Measurements from ENCODE around the gene TBX18. TPM values are rescaled to one million over a fixed set of nuclear protein-coding genes. Genes with fewer than 3 reads are reported as not detected.

The TBX18 gene
- total RNA-seq (2022) (0.39 and 0.42 TPM in 2 replicates), Bru-seq, nascent RNA (percentile 21 among the genes with signal in this experiment), BruChase-seq, experiment 1, labeled RNA remaining after a 6-hour chase (percentile 17 among the genes with signal in this experiment), BruChase-seq, experiment 2, labeled RNA remaining after a 2-hour chase (percentile 22 among the genes with signal in this experiment)
- long read RNA-seq, partial matches to known transcripts = 0 of 1 reads
- long read RNA-seq, other reads (novel, unspliced or antisense) = 1 of 1 reads

DNA sequence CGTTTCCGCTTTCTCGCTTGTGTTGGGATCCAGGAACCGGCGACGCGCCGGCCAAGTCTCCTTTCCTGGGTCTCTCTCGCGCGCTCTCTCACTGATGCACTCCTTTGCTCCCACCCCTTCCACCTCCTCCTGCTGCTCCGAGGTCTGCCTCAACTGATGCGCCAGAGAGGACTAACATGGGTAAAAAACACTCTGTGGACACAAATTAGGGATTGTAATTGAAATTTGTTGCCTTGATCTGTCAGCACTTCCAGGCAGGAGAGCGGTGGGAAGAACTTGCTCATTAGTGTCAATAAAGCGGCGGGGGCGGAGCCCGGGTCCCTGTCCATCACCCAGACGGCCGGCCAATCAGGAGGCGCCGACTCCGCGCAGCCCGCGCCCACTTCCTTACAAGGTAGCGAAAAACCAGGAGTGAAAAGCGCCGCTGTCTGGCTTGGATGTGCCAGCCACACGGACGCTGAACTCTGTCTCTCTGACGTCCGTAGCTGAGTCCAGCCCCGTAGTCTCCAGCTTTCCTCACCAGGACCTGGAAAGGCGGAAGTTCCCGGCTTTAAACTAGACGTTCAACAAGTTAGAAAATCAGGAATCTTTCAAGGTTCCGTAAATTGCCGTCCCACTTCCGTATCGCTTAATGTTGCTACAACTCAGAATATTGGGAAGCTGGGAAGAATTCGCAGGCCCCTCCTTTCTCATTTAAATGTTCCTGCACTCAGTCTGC, at the start of gene TBX18:
Gene TBX18, minus strand, starts transcription at position 267 of the 718 bp plus-strand sequence. CDS start 417 bp downstream, outside the sequence.
- no TSS peak for BruUV-seq (replicated peaks)
- DNase-seq (ENCODE audit: unreplicated experiment) = no peak
- peaks cover 4% of the 10 kb centered on the region for H3K4me1 Mint-ChIP-seq (ENCODE audit: insufficient read depth, unreplicated experiment)
- no peak within 1 kb of the TSS for H3K27ac Mint-ChIP-seq (ENCODE audit: low read depth, unreplicated experiment)
- ChIA-PET CTCF (no interaction called here), POLR2A (no interaction called here)
- no peaks in the 10 kb centered on the region for H3K27me3 Mint-ChIP-seq (ENCODE audit: insufficient read depth, unreplicated experiment)
- TF ChIP-seq, protein P1, sequence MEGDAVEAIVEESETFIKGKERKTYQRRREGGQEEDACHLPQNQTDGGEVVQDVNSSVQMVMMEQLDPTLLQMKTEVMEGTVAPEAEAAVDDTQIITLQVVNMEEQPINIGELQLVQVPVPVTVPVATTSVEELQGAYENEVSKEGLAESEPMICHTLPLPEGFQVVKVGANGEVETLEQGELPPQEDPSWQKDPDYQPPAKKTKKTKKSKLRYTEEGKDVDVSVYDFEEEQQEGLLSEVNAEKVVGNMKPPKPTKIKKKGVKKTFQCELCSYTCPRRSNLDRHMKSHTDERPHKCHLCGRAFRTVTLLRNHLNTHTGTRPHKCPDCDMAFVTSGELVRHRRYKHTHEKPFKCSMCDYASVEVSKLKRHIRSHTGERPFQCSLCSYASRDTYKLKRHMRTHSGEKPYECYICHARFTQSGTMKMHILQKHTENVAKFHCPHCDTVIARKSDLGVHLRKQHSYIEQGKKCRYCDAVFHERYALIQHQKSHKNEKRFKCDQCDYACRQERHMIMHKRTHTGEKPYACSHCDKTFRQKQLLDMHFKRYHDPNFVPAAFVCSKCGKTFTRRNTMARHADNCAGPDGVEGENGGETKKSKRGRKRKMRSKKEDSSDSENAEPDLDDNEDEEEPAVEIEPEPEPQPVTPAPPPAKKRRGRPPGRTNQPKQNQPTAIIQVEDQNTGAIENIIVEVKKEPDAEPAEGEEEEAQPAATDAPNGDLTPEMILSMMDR (IDR thresholded peaks at IDR 0.05; ENCODE audit: unreplicated experiment) = no peak
- no peak within 1 kb of the TSS for H3K4me3 Mint-ChIP-seq (ENCODE audit: unreplicated experiment)
- no peaks in the 10 kb centered on the region for H3K36me3 Mint-ChIP-seq (ENCODE audit: insufficient read depth, unreplicated experiment)
- H3K9me3 Mint-ChIP-seq (ENCODE audit: unreplicated experiment) = no peaks in the 10 kb centered on the region
- intact Hi-C loops (cut with micrococcal nuclease) = no loop called here

DNA sequence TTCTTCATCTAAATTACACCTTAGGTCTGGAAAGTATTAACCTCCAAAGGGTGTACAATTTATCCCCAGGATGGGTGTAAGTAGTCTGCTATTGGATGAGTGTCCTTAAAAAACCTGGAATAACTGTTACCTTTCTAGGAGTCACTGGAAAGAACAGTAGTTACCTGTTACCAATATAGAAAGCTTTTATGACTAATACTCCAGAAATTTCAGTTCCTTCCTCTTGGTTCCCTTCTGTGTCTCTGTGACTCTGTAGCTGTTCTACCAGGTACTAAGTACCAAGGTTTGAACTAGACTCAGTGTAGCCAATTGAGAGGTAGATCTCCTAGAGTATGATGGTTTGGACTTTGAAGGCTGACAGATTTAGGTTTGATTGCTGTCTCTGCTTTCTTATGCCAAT, 47.0 kb upstream of the TBX18 start:
- intact Hi-C loops (cut with micrococcal nuclease) = no loop called here
- Mint-ChIP-seq H3K4me1 (ENCODE audit: insufficient read depth, unreplicated experiment) (peaks cover 20% of the 10 kb centered on the region), H3K4me3 (ENCODE audit: unreplicated experiment) (no peak overlapping the region), H3K36me3 (ENCODE audit: insufficient read depth, unreplicated experiment) (no peaks in the 10 kb centered on the region), H3K9me3 (ENCODE audit: unreplicated experiment) (no peaks in the 10 kb centered on the region), H3K27me3 (ENCODE audit: insufficient read depth, unreplicated experiment) (no peaks in the 10 kb centered on the region), H3K27ac (ENCODE audit: low read depth, unreplicated experiment) (no peak overlapping the region)
- ChIA-PET POLR2A (interaction anchor here (1.0 kb wide), 1 partner anchor 9 kb away, joined by 3 read pairs; no protein-coding TSS in a partner anchor), CTCF (no interaction called here)
- TF ChIP-seq, protein P1 (IDR thresholded peaks at IDR 0.05; ENCODE audit: unreplicated experiment) = no peak
- BruUV-seq (replicated peaks) = no TSS peak
- DNase-seq (ENCODE audit: unreplicated experiment) = no peak

DNA sequence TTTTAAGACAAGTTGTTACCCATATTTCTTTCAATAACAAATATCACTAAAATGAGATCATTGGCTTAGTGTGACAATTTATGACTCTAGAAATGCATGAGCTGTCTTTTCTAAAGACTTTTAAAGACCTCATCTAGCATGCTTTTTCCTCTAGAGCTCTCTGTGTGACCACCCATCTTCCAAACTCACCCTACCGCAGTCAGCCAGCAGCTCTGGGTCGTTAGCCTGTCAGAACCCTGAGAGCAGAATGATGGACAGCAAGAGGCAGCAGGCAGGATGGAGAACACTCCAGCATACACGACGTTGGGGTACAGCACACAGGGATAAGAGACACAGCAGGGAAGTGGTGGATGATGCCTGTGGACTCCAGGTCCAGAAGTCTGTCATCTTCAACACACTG, 45.1 kb upstream of the TBX18 start:
- no TSS peak for BruUV-seq (replicated peaks)
- Mint-ChIP-seq H3K4me1 (ENCODE audit: insufficient read depth, unreplicated experiment) (peaks cover 18% of the 10 kb centered on the region), H3K9me3 (ENCODE audit: unreplicated experiment) (no peaks in the 10 kb centered on the region), H3K27ac (ENCODE audit: low read depth, unreplicated experiment) (no peak overlapping the region), H3K27me3 (ENCODE audit: insufficient read depth, unreplicated experiment) (no peaks in the 10 kb centered on the region), H3K4me3 (ENCODE audit: unreplicated experiment) (no peak overlapping the region), H3K36me3 (ENCODE audit: insufficient read depth, unreplicated experiment) (no peaks in the 10 kb centered on the region)
- CTCF ChIA-PET = interaction anchor here (0.8 to 0.9 kb wide), 2 partner anchors 15 to 302 kb away, joined by 3 read pairs; no protein-coding TSS in a partner anchor
- no peak for DNase-seq (ENCODE audit: unreplicated experiment)
- POLR2A ChIA-PET = no interaction called here
- TF ChIP-seq, protein P1 (IDR thresholded peaks at IDR 0.05; ENCODE audit: unreplicated experiment) = no peak
- intact Hi-C loops (cut with micrococcal nuclease) = no loop called here

DNA sequence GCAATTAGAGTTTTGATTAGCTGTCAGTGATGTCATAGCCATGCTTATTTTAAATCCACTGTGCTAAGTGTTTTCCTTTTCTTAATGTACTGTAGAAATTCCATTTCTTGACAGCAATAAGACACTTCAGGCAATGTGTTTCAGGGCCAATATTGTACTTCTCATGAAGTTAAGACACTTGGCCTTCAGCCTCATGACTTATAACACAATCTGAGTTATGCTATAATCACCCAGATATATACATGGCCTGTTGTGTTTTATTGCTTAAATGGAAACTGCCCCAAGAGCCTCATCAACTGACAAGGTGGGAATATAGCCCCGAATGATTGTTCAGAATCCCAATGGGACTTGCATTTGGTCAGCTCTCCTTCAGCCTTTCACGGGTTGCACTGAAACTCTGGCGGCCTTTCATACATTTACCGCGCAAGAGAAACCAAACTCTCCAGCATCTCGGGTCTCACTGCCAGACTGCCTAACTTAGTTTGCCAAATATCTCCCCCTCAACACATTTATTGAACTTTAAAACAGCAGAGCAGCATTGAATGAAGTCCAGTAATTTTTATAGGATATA, 44.2 kb upstream of the TBX18 start:
- POLR2A ChIA-PET = no interaction called here
- TF ChIP-seq, protein P1 (IDR thresholded peaks at IDR 0.05; ENCODE audit: unreplicated experiment) = no peak
- Mint-ChIP-seq H3K4me1 (ENCODE audit: insufficient read depth, unreplicated experiment) (peaks cover 24% of the 10 kb centered on the region), H3K36me3 (ENCODE audit: insufficient read depth, unreplicated experiment) (no peaks in the 10 kb centered on the region), H3K9me3 (ENCODE audit: unreplicated experiment) (no peaks in the 10 kb centered on the region), H3K27ac (ENCODE audit: low read depth, unreplicated experiment) (no peak overlapping the region), H3K4me3 (ENCODE audit: unreplicated experiment) (no peak overlapping the region), H3K27me3 (ENCODE audit: insufficient read depth, unreplicated experiment) (no peaks in the 10 kb centered on the region)
- no TSS peak for BruUV-seq (replicated peaks)
- CTCF ChIA-PET = no interaction called here
- intact Hi-C loops (cut with micrococcal nuclease) = no loop called here
- DNase-seq (ENCODE audit: unreplicated experiment) = no peak

All from MCF 10A (cell line).